Nephron (organoid): Measurements from ENCODE around the gene VEGFA.

Source experiments
- H3K27ac Mint-ChIP-seq, 3 experiments: 2 replicates each; pipeline ENCODE4 v1.8.0; 2020; ENCODE audit warnings: mixed read lengths in 3 of 3, mild to moderate bottlenecking in 2 of 3, moderate library complexity in 1 of 3
- H3K27me3 Mint-ChIP-seq: 2 replicates; pipeline ENCODE4 v1.8.0; 2021; ENCODE audit warnings: low read depth, mild to moderate bottlenecking, moderate library complexity, mixed read lengths
- H3K36me3 Mint-ChIP-seq: 2 replicates; pipeline ENCODE4 v1.8.0; 2020; ENCODE audit warnings: low read depth, mixed read lengths
- H3K4me1 Mint-ChIP-seq: 2 replicates; pipeline ENCODE4 v1.8.0; 2020; ENCODE audit warnings: mixed read lengths
- H3K4me3 Mint-ChIP-seq, 3 experiments: 2 replicates each; pipeline ENCODE4 v1.8.0; 2020; ENCODE audit warnings: mild to moderate bottlenecking in 3 of 3, mixed read lengths in 3 of 3, moderate library complexity in 2 of 3
- H3K9me3 Mint-ChIP-seq: 2 replicates; pipeline ENCODE4 v1.8.0; 2020; ENCODE audit warnings: mixed read lengths
- TF ChIP-seq, protein P1 (sequence below), 3 experiments: fragments of 200-600 bp; sonication (generic); IDR thresholded peaks; one replicate each; pipeline ENCODE4 v1.5.0; 2021; ENCODE audit warnings: antibody characterized with exemption in 3 of 3; ENCODE audit not compliant: unreplicated experiment in 3 of 3

Gene VEGFA

DNA sequence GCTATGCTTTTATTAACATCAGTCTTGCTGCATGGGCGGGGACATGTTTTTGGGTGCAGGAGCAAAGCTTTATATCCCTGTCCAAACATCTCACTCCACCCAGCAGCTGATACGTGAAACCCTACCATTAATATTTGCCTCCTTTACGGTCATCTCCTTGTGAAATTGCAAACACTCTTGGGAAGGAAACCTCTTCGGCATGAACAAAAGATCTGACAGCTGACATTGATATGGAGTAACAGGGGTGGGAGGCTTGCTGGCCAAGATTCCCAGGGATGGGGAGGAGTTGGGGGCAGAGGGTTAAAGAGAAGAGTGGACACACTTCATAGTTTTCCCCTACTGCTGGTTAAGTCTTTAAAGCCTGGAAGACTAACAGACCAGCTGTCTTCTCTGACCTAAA, 22.2 kb upstream of the VEGFA start:
- Mint-ChIP-seq H3K9me3 (no peaks in the 10 kb centered on the region), H3K27me3 (no peaks in the 10 kb centered on the region), H3K4me1 (peaks cover 57% of the 10 kb centered on the region), H3K4me3 (peak overlapping the region in 2 of 3 experiments; percentile 8 to 52), H3K36me3 (no peaks in the 10 kb centered on the region), H3K27ac (peak overlapping the region; percentile 90 to 99 (median 96))
- TF ChIP-seq, protein P1, sequence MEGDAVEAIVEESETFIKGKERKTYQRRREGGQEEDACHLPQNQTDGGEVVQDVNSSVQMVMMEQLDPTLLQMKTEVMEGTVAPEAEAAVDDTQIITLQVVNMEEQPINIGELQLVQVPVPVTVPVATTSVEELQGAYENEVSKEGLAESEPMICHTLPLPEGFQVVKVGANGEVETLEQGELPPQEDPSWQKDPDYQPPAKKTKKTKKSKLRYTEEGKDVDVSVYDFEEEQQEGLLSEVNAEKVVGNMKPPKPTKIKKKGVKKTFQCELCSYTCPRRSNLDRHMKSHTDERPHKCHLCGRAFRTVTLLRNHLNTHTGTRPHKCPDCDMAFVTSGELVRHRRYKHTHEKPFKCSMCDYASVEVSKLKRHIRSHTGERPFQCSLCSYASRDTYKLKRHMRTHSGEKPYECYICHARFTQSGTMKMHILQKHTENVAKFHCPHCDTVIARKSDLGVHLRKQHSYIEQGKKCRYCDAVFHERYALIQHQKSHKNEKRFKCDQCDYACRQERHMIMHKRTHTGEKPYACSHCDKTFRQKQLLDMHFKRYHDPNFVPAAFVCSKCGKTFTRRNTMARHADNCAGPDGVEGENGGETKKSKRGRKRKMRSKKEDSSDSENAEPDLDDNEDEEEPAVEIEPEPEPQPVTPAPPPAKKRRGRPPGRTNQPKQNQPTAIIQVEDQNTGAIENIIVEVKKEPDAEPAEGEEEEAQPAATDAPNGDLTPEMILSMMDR (IDR thresholded peaks at IDR 0.05; ENCODE audit: unreplicated experiment in 3 of 3), result no peak

DNA sequence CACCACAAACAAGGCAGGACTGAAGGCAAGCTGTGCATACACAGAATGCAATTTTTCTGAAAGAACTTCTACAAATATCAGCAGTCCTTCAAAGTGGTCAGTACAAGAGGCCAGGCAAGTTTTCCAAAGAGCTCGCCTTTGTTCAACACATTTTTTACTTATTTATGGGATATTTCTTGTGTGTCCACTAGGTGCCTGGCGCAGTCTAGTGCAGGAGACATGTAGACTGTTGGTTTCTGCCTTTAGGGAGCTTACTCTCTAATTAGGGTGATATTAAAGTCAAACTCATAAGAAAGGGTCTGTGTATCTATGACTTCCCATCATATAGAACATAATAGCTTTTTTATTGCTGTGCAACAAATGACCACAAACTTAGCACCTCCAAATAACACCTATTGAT, 21.2 kb upstream of the VEGFA start:
- H3K9me3 Mint-ChIP-seq, result no peaks in the 10 kb centered on the region
- H3K36me3 Mint-ChIP-seq, result no peaks in the 10 kb centered on the region
- H3K4me3 Mint-ChIP-seq, result no peak overlapping the region
- H3K27ac Mint-ChIP-seq, result peak overlapping the region in 2 of 3 experiments; percentile 96 to 99
- no peaks in the 10 kb centered on the region for H3K27me3 Mint-ChIP-seq
- TF ChIP-seq, protein P1 (IDR thresholded peaks at IDR 0.05; ENCODE audit: unreplicated experiment in 3 of 3), result no peak
- peaks cover 47% of the 10 kb centered on the region for H3K4me1 Mint-ChIP-seq

DNA sequence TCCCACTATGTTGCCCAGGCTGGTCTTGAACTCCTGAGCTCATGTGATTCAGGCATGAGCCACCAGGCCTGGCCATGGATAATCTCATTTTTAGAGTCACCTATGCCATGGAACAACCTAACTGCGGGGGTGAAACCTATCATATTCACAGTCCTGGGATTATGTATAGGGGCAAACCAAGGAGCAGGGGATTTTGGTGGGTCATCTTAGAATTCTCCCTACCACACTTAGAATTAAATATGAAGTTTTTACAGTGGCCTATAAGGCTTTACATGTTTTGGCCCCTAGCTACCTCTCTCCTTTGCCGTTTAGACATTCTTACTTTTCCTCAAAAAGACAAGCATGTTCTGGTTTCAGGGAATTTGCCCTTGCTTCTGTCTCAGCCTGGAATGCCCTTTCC, 20.6 kb upstream of the VEGFA start:
- no peak overlapping the region for H3K4me3 Mint-ChIP-seq
- TF ChIP-seq, protein P1 (IDR thresholded peaks at IDR 0.05; ENCODE audit: unreplicated experiment in 3 of 3), result no peak
- H3K27ac Mint-ChIP-seq, result peak overlapping the region in 2 of 3 experiments; percentile 50 to 79
- H3K9me3 Mint-ChIP-seq, result no peaks in the 10 kb centered on the region
- no peaks in the 10 kb centered on the region for H3K27me3 Mint-ChIP-seq
- H3K4me1 Mint-ChIP-seq, result peaks cover 40% of the 10 kb centered on the region
- H3K36me3 Mint-ChIP-seq, result no peaks in the 10 kb centered on the region

DNA sequence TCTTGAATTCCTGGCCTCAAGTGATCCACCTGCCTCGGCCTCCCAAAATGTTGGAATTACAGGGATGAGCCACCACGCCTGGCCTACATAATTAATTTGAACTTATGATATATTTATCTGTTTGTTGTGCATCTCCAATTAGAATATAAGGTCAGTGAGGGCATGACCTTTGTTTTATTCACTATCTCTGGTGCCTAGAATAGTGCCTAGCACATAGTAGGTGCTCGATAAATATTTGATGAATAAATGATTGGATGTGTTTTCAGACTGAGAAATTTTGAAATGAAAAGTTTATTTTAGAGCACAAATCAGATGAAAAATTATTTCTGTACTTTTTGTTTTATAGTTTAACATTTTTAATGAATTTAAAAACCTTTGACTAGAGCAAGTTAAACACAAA, 19.4 kb upstream of the VEGFA start:
- peaks cover 28% of the 10 kb centered on the region for H3K4me1 Mint-ChIP-seq

DNA sequence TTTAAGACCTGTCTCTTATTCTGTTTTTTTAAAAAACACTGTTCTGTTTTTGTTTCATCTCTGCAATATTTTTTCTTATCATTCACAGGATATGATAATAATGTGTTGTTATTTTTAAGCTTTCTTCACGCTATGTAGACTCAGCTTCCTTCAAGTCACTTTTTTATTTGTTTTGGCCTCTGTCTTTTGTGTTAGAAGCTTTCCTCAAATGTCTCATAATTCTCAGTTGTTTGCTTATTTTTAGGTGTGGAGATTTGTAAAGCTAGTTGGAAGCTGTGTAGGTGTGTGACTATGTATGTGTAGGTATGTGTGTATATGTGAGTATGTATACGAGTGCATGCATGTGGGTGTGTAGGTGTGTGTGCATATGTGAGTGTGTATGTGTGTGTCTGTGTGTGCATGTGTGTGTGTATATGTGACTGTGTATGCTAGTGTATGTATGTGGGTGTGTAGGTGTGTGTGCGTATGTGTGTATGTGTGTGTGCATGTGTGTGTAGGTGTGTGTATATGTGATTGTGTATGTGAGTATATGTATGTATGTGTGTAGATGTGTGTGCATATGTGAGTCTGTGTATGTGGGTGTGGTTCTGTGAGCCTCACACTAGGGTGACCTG, 16.3 kb upstream of the VEGFA start:
- Mint-ChIP-seq H3K9me3 (no peaks in the 10 kb centered on the region), H3K36me3 (no peaks in the 10 kb centered on the region), H3K4me1 (no peaks in the 10 kb centered on the region), H3K27me3 (peaks cover 10% of the 10 kb centered on the region), H3K4me3 (no peak overlapping the region), H3K27ac (peak overlapping the region in 2 of 3 experiments; percentile 4 to 43)
- TF ChIP-seq, protein P1 (IDR thresholded peaks at IDR 0.05; ENCODE audit: unreplicated experiment in 3 of 3), result no peak

More for the DNA sequence above, 19.4 kb upstream of the VEGFA start:
- Mint-ChIP-seq H3K27me3 (peaks cover 4% of the 10 kb centered on the region), H3K9me3 (no peaks in the 10 kb centered on the region), H3K4me3 (no peak overlapping the region), H3K27ac (no peak overlapping the region), H3K36me3 (no peaks in the 10 kb centered on the region)
- TF ChIP-seq, protein P1 (IDR thresholded peaks at IDR 0.05; ENCODE audit: unreplicated experiment in 3 of 3), result no peak
